Mucosa of descending colon (tissue), 3 donors: ENCODE results near the gene TRIM2. TPM values are rescaled to one million over a fixed set of nuclear protein-coding genes. Genes with fewer than 3 reads are reported as not detected.

Experiments used
- ATAC-seq: fragments of 200-7000 bp; cut with Tn5 transposase; one replicate; pipeline ENCODE4 v1.9.1; 2020; ENCODE audit warnings: mild to moderate bottlenecking, moderate library complexity
- DNase-seq, 3 donors: peaks; one replicate each; pipeline ENCODE4 v3.0.0-alpha.2; 2020
- H3K36me3 ChIP-seq: fragments of 200-600 bp; one replicate; pipeline ENCODE4 v1.8.0; 2021; ENCODE audit warnings: low read depth, mild to moderate bottlenecking
- H3K4me1 ChIP-seq: fragments of 200-600 bp; one replicate; pipeline ENCODE4 v1.8.0; 2021; ENCODE audit warnings: low read depth, mild to moderate bottlenecking
- H3K4me3 ChIP-seq: fragments of 200-600 bp; one replicate; pipeline ENCODE4 v1.8.0; 2021; ENCODE audit warnings: mild to moderate bottlenecking
- H3K9me3 ChIP-seq: fragments of 200-600 bp; one replicate; pipeline ENCODE4 v1.8.0; 2021; ENCODE audit warnings: mild to moderate bottlenecking
- CTCF ChIP-seq: fragments of 200-600 bp; IDR thresholded peaks from one replicate; pipeline ENCODE4 v1.8.0; 2022; ENCODE audit warnings: antibody characterized with exemption, mild to moderate bottlenecking
- intact Hi-C, 2 donors: fragments of 100-400 bp; cut with DNase I in 1 of 2; cut with micrococcal nuclease in 1 of 2; formaldehyde crosslinking; loops; one replicate each; pipeline versions ENCODE4 v1.11.0 to v1.11.1; 2022; cut with DNase I, micrococcal nuclease
- total RNA-seq, 3 donors: library from RNA; stranded (reverse); fragmentation: NEBNext Ultra II Directional in 2 of 3; extraction: Animal tissue kit (Norgen Biotek cat#: 25700) in 2 of 3; gene quantifications; one replicate each; pipeline versions ENCODE4 v1.2.1 to v1.2.4, GENCODE V29; 2021 to 2023
- donor health status: DM: no; HTN: no; CAD: no; lungs with moderate emphysema.
- donor health status: DM: no; HTN: no; CAD: no.
- donor health status: DM: no; HTN: yes; CAD: no.

TRIM2 gene
- total RNA-seq, 3 donors from 2014 or later = 96.4 to 167 (median 154) TPM

GRCh38 chr4:153228512-153229140 is 24.4 kb downstream of the TRIM2 start:
- no peaks in the 10 kb centered on the region for H3K9me3 ChIP-seq
- DNase-seq (no peak), ATAC-seq (no peak)
- H3K4me1 ChIP-seq = peaks cover 15% of the 10 kb centered on the region
- intact Hi-C loops = no loop called here
- no peaks in the 10 kb centered on the region for H3K36me3 ChIP-seq
- TF ChIP-seq CTCF = no peak
- H3K4me3 ChIP-seq = no peak overlapping the region

DNA sequence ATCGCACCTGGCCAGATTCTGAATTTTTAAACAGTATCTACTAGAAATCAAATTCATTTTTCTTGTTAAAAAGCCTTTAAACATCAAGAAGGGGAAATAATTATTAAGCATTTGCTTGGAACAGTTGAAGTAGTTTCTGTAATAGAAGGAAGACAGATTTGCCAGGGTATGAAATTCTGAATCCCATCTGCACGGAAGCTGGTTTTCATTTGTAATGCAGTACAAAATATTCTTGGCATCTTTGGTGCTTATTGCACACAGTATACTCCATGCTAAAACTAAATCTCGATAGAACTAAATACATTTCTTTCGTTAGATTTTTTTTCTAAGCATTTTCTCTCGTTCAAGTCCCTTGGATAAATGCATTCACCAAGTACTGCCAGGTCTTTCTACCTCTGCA is 25.3 kb downstream of the TRIM2 start:
- Histone ChIP-seq H3K36me3 (no peaks in the 10 kb centered on the region), H3K4me1 (peaks cover 23% of the 10 kb centered on the region), H3K4me3 (no peak overlapping the region), H3K9me3 (no peaks in the 10 kb centered on the region)
- DNase-seq = no peak
- TF ChIP-seq CTCF = no peak
- ATAC-seq = no peak
- intact Hi-C loops = no loop called here

DNA sequence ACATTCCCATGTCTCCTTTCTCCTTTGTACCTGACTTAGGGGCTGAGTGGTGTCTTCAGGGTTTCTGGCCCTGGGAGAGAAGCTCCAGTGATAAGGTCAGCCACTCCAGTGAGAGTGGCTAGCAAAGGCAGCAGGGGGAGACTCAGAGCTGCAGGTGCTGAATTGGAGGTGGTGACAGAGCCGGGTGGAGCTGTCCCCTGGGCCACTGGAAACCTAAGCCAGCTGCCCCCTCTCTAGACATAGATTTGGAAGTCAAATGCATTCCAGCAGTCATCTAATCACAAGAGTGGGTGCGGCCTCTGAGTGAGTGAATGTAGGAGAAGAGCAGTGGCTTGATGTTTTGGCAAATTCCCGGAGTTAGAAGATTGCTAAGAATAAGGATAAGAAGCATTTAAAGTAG is 28.5 kb downstream of the TRIM2 start:
- ATAC-seq = peak; percentile 79
- H3K36me3 ChIP-seq = no peaks in the 10 kb centered on the region
- DNase-seq = peak in 2 of 3 donors; percentile 66
- no peak overlapping the region for H3K4me3 ChIP-seq
- H3K9me3 ChIP-seq = no peaks in the 10 kb centered on the region
- H3K4me1 ChIP-seq = peaks cover 22% of the 10 kb centered on the region
- no peak for TF ChIP-seq CTCF
- intact Hi-C loops = no loop called here

DNA sequence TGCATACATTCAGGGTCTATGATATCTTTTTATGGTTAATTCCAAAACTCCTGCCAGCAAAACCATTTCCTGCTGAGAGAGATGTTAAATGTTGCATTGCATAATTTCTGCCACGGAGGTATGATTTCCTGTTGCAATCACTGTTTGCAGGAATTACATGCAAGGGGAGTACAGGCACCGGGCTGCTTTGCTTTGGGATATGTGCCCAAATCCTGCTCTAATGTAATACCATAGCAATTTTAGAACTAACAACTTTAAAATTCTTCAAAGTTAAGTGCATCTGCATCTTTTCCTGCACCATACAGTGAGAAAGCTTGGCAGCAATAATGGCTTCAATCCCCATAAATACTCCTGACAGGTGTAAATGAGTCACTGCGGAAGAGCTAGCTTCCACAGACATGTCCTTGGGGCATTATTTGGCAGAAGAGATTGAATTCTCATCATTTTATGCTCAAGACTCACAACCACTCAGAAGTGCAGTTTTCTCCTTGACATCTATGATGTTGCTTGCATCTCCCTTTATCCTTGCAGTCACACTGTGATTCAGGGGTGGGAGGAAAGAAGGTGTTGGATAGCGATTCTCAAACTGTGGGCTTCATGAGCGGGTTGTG is 29.6 kb downstream of the TRIM2 start:
- Histone ChIP-seq H3K36me3 (no peaks in the 10 kb centered on the region), H3K9me3 (no peaks in the 10 kb centered on the region), H3K4me1 (peaks cover 22% of the 10 kb centered on the region), H3K4me3 (no peak overlapping the region)
- TF ChIP-seq CTCF = no peak
- peak; percentile 78 for ATAC-seq
- peak in 1 of 3 donors; percentile 51 for DNase-seq
- intact Hi-C loops = no loop called here

- no peak for DNase-seq
- H3K36me3 ChIP-seq = no peaks in the 10 kb centered on the region
- intact Hi-C loops = no loop called here
- no peak for TF ChIP-seq CTCF
- H3K4me1 ChIP-seq = peaks cover 22% of the 10 kb centered on the region
- H3K9me3 ChIP-seq = no peaks in the 10 kb centered on the region
- no peak overlapping the region for H3K4me3 ChIP-seq
- no peak for ATAC-seq
These were observed 30.6 kb downstream of the TRIM2 start for GRCh38 chr4:153234885-153235284.
